Hepatocyte (in vitro differentiated cells): ENCODE data around the gene STXBP6. TPM values are rescaled to one million over a fixed set of nuclear protein-coding genes. Genes with fewer than 3 reads are reported as not detected.
A peak's percentile ranks its signal among the peaks of the same experiment; 100 is the strongest.

Experiments used
- DNase-seq: peaks from one replicate; pipeline ENCODE4 v3.0.0-alpha.2; 2016; ENCODE audit warnings: low spot score
- H2AFZ ChIP-seq: fragments of 200-600 bp; sonication (generic); 2 replicates; pipeline ENCODE4 v1.6.0; 2016; ENCODE audit warnings: antibody characterized with exemption, mild to moderate bottlenecking
- H3K27ac ChIP-seq: fragments of 200-600 bp; sonication (generic); 2 replicates; pipeline ENCODE4 v1.5.1; 2016; ENCODE audit warnings: mild to moderate bottlenecking
- H3K27me3 ChIP-seq: fragments of 200-600 bp; sonication (generic); 2 replicates; pipeline ENCODE4 v1.6.1; 2016
- H3K36me3 ChIP-seq: fragments of 200-600 bp; sonication (generic); replicated peaks from 2 replicates; pipeline ENCODE4 v1.5.1; 2016; ENCODE audit warnings: low read depth; ENCODE audit not compliant: insufficient read depth
- H3K4me1 ChIP-seq: fragments of 200-600 bp; sonication (generic); 2 replicates; pipeline ENCODE4 v1.5.1; 2016; ENCODE audit warnings: mild to moderate bottlenecking, moderate library complexity; ENCODE audit not compliant: insufficient read depth
- H3K4me2 ChIP-seq: fragments of 200-600 bp; sonication (generic); 2 replicates; pipeline ENCODE4 v1.6.0; 2016
- H3K4me3 ChIP-seq: fragments of 200-600 bp; sonication (generic); 2 replicates; pipeline ENCODE4 v1.5.1; 2016; ENCODE audit warnings: mild to moderate bottlenecking
- H3K79me2 ChIP-seq: fragments of 200-600 bp; sonication (generic); 2 replicates; pipeline ENCODE4 v1.6.0; 2017; ENCODE audit warnings: mild to moderate bottlenecking
- H3K9me2 ChIP-seq: fragments of 200-600 bp; sonication (generic); replicated peaks from 2 replicates; pipeline ENCODE4 v1.6.0; 2017; ENCODE audit warnings: mild to moderate bottlenecking; ENCODE audit not compliant: insufficient read depth
- H3K9me3 ChIP-seq: fragments of 200-600 bp; sonication (generic); 2 replicates; pipeline ENCODE4 v1.5.1; 2016; ENCODE audit warnings: low read depth, mild to moderate bottlenecking
- H4K20me1 ChIP-seq: fragments of 200-600 bp; sonication (generic); 2 replicates; pipeline ENCODE4 v1.6.0; 2016; ENCODE audit warnings: mild to moderate bottlenecking; ENCODE audit not compliant: insufficient read depth, poor library complexity, severe bottlenecking
- EZH2 ChIP-seq: fragments of 200-600 bp; sonication (generic); IDR thresholded peaks from 2 replicates; pipeline ENCODE4 v1.6.1; 2016; ENCODE audit warnings: antibody characterized with exemption, mild to moderate bottlenecking, borderline replicate concordance
- EZH2phosphoT487 ChIP-seq: fragments of 200-600 bp; sonication (generic); IDR thresholded peaks from one replicate; pipeline ENCODE4 v1.6.1; 2018; ENCODE audit warnings: antibody characterized with exemption, mild to moderate bottlenecking, low read depth, moderate library complexity; ENCODE audit not compliant: unreplicated experiment, severe bottlenecking
- WGBS: methylation state at CpG from one replicate; pipeline ENCODE4 v1.1.6; 2016; ENCODE audit warnings: low lambda C conversion rate; ENCODE audit errors: missing lambda C conversion rate; 5-methylcytosine and 5-hydroxymethylcytosine counted together
- polyA plus RNA-seq: library from polyadenylated mRNA; unstranded; fragments of >200 nt; fragmentation: Nextera tagmentation; extraction: Ambion mirVana; gene quantifications from 2 replicates; pipeline ENCODE4 v1.2.1, GENCODE V29; 2016
- total RNA-seq: library from RNA; depleted of rRNA; stranded (reverse); fragments of >200 nt; gene quantifications from 2 replicates; pipeline ENCODE4 v1.2.3, GENCODE V29; 2014
- TF ChIP-seq, protein P1 (sequence below): fragments of 200-600 bp; sonication (generic); IDR thresholded peaks from 2 replicates; pipeline ENCODE4 v1.5.1; 2016; ENCODE audit warnings: antibody characterized with exemption, mild to moderate bottlenecking; ENCODE audit not compliant: poor library complexity

Gene STXBP6
- total and polyA plus RNA-seq, 2 experiments from 2014 or later, result 34.1 to 44.9 TPM

GRCh38 chr14:24959791-24960331 lies 90.1 kb downstream of the STXBP6 start:
- peak; percentile 60 for DNase-seq
- peaks cover 65% of the 10 kb centered on the region for H3K79me2 ChIP-seq
- 14% methylated on average over 1 of the region's 1 CpG for WGBS
- no peaks in the 10 kb centered on the region for H3K9me2 ChIP-seq
- H3K4me2 ChIP-seq, result peak overlapping the region; percentile 48
- no peaks in the 10 kb centered on the region for H4K20me1 ChIP-seq
- no peak overlapping the region for H3K4me3 ChIP-seq
- no peak overlapping the region for H2AFZ ChIP-seq
- TF ChIP-seq EZH2 (no peak), EZH2phosphoT487 (no peak)
- TF ChIP-seq, protein P1, sequence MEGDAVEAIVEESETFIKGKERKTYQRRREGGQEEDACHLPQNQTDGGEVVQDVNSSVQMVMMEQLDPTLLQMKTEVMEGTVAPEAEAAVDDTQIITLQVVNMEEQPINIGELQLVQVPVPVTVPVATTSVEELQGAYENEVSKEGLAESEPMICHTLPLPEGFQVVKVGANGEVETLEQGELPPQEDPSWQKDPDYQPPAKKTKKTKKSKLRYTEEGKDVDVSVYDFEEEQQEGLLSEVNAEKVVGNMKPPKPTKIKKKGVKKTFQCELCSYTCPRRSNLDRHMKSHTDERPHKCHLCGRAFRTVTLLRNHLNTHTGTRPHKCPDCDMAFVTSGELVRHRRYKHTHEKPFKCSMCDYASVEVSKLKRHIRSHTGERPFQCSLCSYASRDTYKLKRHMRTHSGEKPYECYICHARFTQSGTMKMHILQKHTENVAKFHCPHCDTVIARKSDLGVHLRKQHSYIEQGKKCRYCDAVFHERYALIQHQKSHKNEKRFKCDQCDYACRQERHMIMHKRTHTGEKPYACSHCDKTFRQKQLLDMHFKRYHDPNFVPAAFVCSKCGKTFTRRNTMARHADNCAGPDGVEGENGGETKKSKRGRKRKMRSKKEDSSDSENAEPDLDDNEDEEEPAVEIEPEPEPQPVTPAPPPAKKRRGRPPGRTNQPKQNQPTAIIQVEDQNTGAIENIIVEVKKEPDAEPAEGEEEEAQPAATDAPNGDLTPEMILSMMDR, result no peak
- no peaks in the 10 kb centered on the region for H3K9me3 ChIP-seq
- H3K27me3 ChIP-seq, result no peaks in the 10 kb centered on the region
- no peaks in the 10 kb centered on the region for H3K36me3 ChIP-seq
- H3K27ac ChIP-seq, result peak overlapping the region; percentile 54
- H3K4me1 ChIP-seq, result peaks cover 37% of the 10 kb centered on the region

- H3K4me1 ChIP-seq, result peaks cover 28% of the 10 kb centered on the region
- H2AFZ ChIP-seq, result no peak overlapping the region
- no peak overlapping the region for H3K4me2 ChIP-seq
- peak overlapping the region; percentile 54 for H3K27ac ChIP-seq
- WGBS, result 64% methylated on average over 1 of the region's 1 CpG
- H3K9me2 ChIP-seq, result no peaks in the 10 kb centered on the region
- H3K36me3 ChIP-seq, result no peaks in the 10 kb centered on the region
- no peaks in the 10 kb centered on the region for H3K9me3 ChIP-seq
- H4K20me1 ChIP-seq, result no peaks in the 10 kb centered on the region
- H3K27me3 ChIP-seq, result no peaks in the 10 kb centered on the region
- TF ChIP-seq, protein P1, result no peak
- no peak for TF ChIP-seq EZH2phosphoT487
- no peak for TF ChIP-seq EZH2
- no peak for DNase-seq
- H3K4me3 ChIP-seq, result no peak overlapping the region
- H3K79me2 ChIP-seq, result peaks cover 71% of the 10 kb centered on the region
Measured at GRCh38 chr14:24958271-24958670, 91.7 kb downstream of the STXBP6 start.

DNA sequence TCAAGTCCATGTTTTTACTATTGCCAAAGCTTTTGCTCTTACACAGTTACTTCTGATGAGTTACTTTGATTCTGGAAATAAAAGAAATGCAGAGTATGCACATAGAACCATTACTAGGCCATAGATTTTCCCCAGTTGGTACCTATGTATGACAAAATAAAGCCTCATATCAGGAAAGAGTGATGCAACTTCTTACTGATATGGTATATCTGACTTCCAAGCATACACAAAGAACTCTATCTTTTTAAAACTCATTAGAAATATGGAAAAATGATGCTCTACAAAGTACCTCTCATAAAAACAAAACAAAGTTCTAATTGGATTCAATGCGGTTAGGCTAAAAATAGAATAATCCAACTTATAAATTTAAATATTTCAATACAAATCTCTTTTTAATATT lies 92.1 kb downstream of the STXBP6 start:
- H3K4me2 ChIP-seq, result no peak overlapping the region
- no peak overlapping the region for H3K4me3 ChIP-seq
- H3K27me3 ChIP-seq, result no peaks in the 10 kb centered on the region
- peaks cover 68% of the 10 kb centered on the region for H3K79me2 ChIP-seq
- H4K20me1 ChIP-seq, result no peaks in the 10 kb centered on the region
- peaks cover 28% of the 10 kb centered on the region for H3K4me1 ChIP-seq
- no peak for DNase-seq
- H3K27ac ChIP-seq, result no peak overlapping the region
- no peaks in the 10 kb centered on the region for H3K36me3 ChIP-seq
- 85% methylated on average over 1 of the region's 1 CpG for WGBS
- no peaks in the 10 kb centered on the region for H3K9me2 ChIP-seq
- TF ChIP-seq EZH2phosphoT487, result no peak
- TF ChIP-seq, protein P1, result no peak
- H2AFZ ChIP-seq, result no peak overlapping the region
- no peaks in the 10 kb centered on the region for H3K9me3 ChIP-seq

- H3K27ac ChIP-seq, result no peak overlapping the region
- DNase-seq, result no peak
- no peaks in the 10 kb centered on the region for H3K9me2 ChIP-seq
- no peaks in the 10 kb centered on the region for H4K20me1 ChIP-seq
- no peak overlapping the region for H3K4me2 ChIP-seq
- TF ChIP-seq, protein P1, result no peak
- no peak overlapping the region for H2AFZ ChIP-seq
- peaks cover 28% of the 10 kb centered on the region for H3K4me1 ChIP-seq
- no peaks in the 10 kb centered on the region for H3K27me3 ChIP-seq
- no peak overlapping the region for H3K4me3 ChIP-seq
- 89% methylated on average over 4 of the region's 4 CpGs for WGBS
- peaks cover 61% of the 10 kb centered on the region for H3K79me2 ChIP-seq
- no peaks in the 10 kb centered on the region for H3K9me3 ChIP-seq
- no peaks in the 10 kb centered on the region for H3K36me3 ChIP-seq
Measured at GRCh38 chr14:24956104-24956503, 93.8 kb downstream of the STXBP6 start.
